Natural killer cell (primary cell): ENCODE results near the gene KDM1B. TPM values are rescaled to one million over a fixed set of nuclear protein-coding genes. Genes with fewer than 3 reads are reported as not detected.
"Not testable (repeated sequence)": the region's sequence is repeated elsewhere in the genome, so short reads cannot be mapped to it uniquely, and the experiment has no call there.

ENCODE experiments used
- ATAC-seq, 3 donors: fragments of 150-1000 bp in 2 of 3; fragments of 200-7000 bp in 1 of 3; cut with Tn5 transposase; 1 replicate in 1 of 3; 2 replicates in 2 of 3; pipeline ENCODE4 v1.10.0; 2021; ENCODE audit warnings: mild to moderate bottlenecking in 2 of 3, moderate library complexity in 2 of 3
- DNase-seq, 2 donors: peaks; one replicate each; pipeline versions ENCODE4 v3.0.0 to v3.0.0-alpha.2; 2013 to 2021; ENCODE audit warnings: mixed read lengths in 1 of 2
- H3K27ac ChIP-seq: one replicate; pipeline ENCODE4 v1.5.1; 2013; ENCODE audit warnings: mild to moderate bottlenecking, low read length
- H3K27me3 ChIP-seq: one replicate; pipeline ENCODE4 v1.6.1; 2013; ENCODE audit warnings: low read length; ENCODE audit not compliant: control insufficient read depth, insufficient read depth
- H3K36me3 ChIP-seq: one replicate; pipeline ENCODE4 v1.6.1; 2013; ENCODE audit warnings: low read length; ENCODE audit not compliant: control insufficient read depth, insufficient read depth
- H3K4me1 ChIP-seq: one replicate; pipeline ENCODE4 v1.6.1; 2013; ENCODE audit warnings: low read length; ENCODE audit not compliant: control insufficient read depth, insufficient read depth
- H3K4me3 ChIP-seq: one replicate; pipeline ENCODE4 v1.5.1; 2013; ENCODE audit warnings: low read length
- H3K9me3 ChIP-seq: one replicate; pipeline ENCODE4 v1.6.1; 2013; ENCODE audit warnings: low read length; ENCODE audit not compliant: control insufficient read depth, insufficient read depth
- H3K27ac Mint-ChIP-seq, 2 donors: one replicate each; pipeline ENCODE4 v1.8.0; 2022; ENCODE audit warnings: mild to moderate bottlenecking in 2 of 2, mixed read lengths in 2 of 2, moderate library complexity in 1 of 2
- H3K27me3 Mint-ChIP-seq, 2 donors: one replicate each; pipeline ENCODE4 v1.8.0; 2022; ENCODE audit warnings: low read depth in 2 of 2, mixed read lengths in 2 of 2
- H3K36me3 Mint-ChIP-seq: one replicate; pipeline ENCODE4 v1.8.0; 2022; ENCODE audit warnings: mixed read lengths
- H3K4me1 Mint-ChIP-seq, 2 donors: one replicate each; pipeline ENCODE4 v1.8.0; 2022; ENCODE audit warnings: mixed read lengths in 2 of 2
- H3K4me3 Mint-ChIP-seq: one replicate; pipeline ENCODE4 v1.8.0; 2022; ENCODE audit warnings: mild to moderate bottlenecking, moderate library complexity, mixed read lengths
- H3K9me3 Mint-ChIP-seq, 2 donors: one replicate each; pipeline ENCODE4 v1.8.0; 2022; ENCODE audit warnings: mixed read lengths in 2 of 2
- WGBS: methylation state at CpG from one replicate; pipeline ENCODE4 v1.1.7; 2013; ENCODE audit warnings: missing lambda C conversion rate; ENCODE audit not compliant: insufficient coverage; 5-methylcytosine and 5-hydroxymethylcytosine counted together
- intact Hi-C: fragments of 100-400 bp; cut with micrococcal nuclease; formaldehyde crosslinking; loops from one replicate; pipeline ENCODE4 v1.14.2; 2022
- total RNA-seq, 4 donors: library from RNA; stranded (reverse); fragments of 120-200 nt in 1 of 4; gene quantifications; one replicate each; pipeline versions ENCODE4 v1.2.3 to v1.2.4, GENCODE V29; 2013 to 2022
- TF ChIP-seq, protein P1 (sequence below): fragments of 200-600 bp; IDR thresholded peaks from one replicate; pipeline ENCODE4 v1.8.0; 2022; ENCODE audit warnings: antibody characterized with exemption

KDM1B gene
- total RNA-seq, 3 donors from 2014 or later (not counting 1 experiment from before 2014, with no cell fraction given), result 12.7 to 13.3 (median 13.0) TPM

DNA sequence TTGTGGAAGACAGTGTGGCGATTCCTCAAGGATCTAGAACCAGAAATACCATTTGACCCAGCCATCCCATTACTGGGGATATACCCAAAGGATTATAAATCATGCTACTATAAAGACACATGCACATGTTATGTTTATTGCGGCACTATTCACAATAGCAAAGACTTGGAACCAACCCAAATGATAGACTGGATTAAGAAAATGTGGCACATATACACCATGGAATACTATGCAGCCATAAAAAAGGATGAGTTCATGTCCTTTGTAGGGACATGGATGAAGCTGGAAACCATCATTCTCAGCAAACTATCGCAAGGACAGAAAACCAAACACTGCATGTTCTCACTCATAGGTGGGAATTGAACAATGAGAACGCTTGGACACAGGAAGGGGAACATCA lies 78.5 kb downstream of the KDM1B start:
- Mint-ChIP-seq H3K9me3 (peaks cover 0 to 19% of the 10 kb centered on the region in 2 donors), H3K4me1 (peaks cover 30 to 35% of the 10 kb centered on the region in 2 donors), H3K36me3 (peaks cover 53% of the 10 kb centered on the region)
- H3K4me3 Mint-ChIP-seq, H3K4me3 ChIP-seq, ATAC-seq, H3K27me3 ChIP-seq, intact Hi-C loops, H3K27ac Mint-ChIP-seq, H3K4me1 ChIP-seq, DNase-seq, H3K27ac ChIP-seq, H3K9me3 ChIP-seq, H3K27me3 Mint-ChIP-seq: not testable (repeated sequence)
- no CpG with 5 or more reads among the region's 4 CpGs for WGBS
- peaks cover 34% of the 10 kb centered on the region for H3K36me3 ChIP-seq

DNA sequence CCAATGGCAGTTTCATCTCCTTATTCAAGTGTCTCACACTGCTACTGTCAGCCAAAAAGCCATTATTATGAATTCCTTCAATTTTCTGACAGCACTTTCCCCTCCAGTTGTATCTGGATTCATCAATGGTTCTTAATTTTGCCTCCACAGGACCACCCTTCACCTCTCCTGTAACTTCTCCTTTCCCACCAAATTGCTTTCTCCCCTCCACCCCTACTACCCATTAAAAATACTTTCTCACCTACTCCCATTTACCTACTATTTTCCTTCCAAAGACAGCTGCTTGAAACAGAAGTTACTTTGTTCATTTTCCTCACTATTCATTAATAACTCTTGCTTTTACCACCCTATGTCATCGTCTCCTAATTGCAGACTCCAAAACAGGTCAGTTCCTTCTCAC lies 79.3 kb downstream of the KDM1B start:
- WGBS, result 100% methylated on average over 1 of the region's 1 CpG
- Mint-ChIP-seq H3K4me1 (peaks cover 30 to 35% of the 10 kb centered on the region in 2 donors), H3K9me3 (peaks cover 0 to 15% of the 10 kb centered on the region in 2 donors), H3K27ac (peak overlapping the region; percentile 49), H3K36me3 (peaks cover 45% of the 10 kb centered on the region), H3K27me3 (no peaks in the 10 kb centered on the region), H3K4me3 (no peak overlapping the region)
- no peak overlapping the region for H3K27ac ChIP-seq
- intact Hi-C loops, result no loop called here
- no peak overlapping the region for H3K4me3 ChIP-seq
- H3K9me3 ChIP-seq, result no peaks in the 10 kb centered on the region
- TF ChIP-seq, protein P1, sequence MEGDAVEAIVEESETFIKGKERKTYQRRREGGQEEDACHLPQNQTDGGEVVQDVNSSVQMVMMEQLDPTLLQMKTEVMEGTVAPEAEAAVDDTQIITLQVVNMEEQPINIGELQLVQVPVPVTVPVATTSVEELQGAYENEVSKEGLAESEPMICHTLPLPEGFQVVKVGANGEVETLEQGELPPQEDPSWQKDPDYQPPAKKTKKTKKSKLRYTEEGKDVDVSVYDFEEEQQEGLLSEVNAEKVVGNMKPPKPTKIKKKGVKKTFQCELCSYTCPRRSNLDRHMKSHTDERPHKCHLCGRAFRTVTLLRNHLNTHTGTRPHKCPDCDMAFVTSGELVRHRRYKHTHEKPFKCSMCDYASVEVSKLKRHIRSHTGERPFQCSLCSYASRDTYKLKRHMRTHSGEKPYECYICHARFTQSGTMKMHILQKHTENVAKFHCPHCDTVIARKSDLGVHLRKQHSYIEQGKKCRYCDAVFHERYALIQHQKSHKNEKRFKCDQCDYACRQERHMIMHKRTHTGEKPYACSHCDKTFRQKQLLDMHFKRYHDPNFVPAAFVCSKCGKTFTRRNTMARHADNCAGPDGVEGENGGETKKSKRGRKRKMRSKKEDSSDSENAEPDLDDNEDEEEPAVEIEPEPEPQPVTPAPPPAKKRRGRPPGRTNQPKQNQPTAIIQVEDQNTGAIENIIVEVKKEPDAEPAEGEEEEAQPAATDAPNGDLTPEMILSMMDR, result no peak
- no peaks in the 10 kb centered on the region for H3K27me3 ChIP-seq
- H3K36me3 ChIP-seq, result peaks cover 36% of the 10 kb centered on the region
- no peak for ATAC-seq
- no peaks in the 10 kb centered on the region for H3K4me1 ChIP-seq
- no peak for DNase-seq

DNA sequence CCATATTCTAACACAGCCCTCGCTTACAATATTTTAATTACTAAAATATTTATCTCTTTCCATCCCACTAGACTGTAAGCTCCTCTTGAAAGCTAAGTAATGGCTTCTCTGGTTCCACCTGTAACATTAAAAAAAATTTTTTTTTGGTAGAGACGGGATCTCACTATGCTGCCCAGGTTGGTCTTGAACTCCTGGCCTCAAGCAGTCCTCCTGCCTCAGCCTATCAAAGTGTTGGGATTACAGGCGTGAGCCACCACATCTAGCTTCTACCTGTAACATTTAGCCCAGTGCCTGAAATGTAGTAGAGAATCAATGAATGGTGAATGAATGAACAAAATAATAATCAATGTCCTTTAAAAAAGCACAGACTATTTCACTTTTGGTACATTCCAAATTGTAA lies 80.3 kb downstream of the KDM1B start:
- TF ChIP-seq, protein P1, result no peak
- Histone ChIP-seq H3K9me3 (no peaks in the 10 kb centered on the region), H3K27me3 (no peaks in the 10 kb centered on the region), H3K4me3 (no peak overlapping the region), H3K36me3 (peaks cover 38% of the 10 kb centered on the region), H3K27ac (no peak overlapping the region), H3K4me1 (no peaks in the 10 kb centered on the region)
- no peak overlapping the region for H3K4me3 Mint-ChIP-seq
- ATAC-seq (no peak), DNase-seq (no peak)
- peaks cover 40% of the 10 kb centered on the region for H3K36me3 Mint-ChIP-seq
- peaks cover 0 to 11% of the 10 kb centered on the region in 2 donors for H3K9me3 Mint-ChIP-seq
- peaks cover 29 to 34% of the 10 kb centered on the region in 2 donors for H3K4me1 Mint-ChIP-seq
- WGBS, result 100% methylated on average over 3 of the region's 3 CpGs
- H3K27ac Mint-ChIP-seq, result peak overlapping the region; percentile 20 to 49
- intact Hi-C loops, result no loop called here
- H3K27me3 Mint-ChIP-seq, result no peaks in the 10 kb centered on the region

DNA sequence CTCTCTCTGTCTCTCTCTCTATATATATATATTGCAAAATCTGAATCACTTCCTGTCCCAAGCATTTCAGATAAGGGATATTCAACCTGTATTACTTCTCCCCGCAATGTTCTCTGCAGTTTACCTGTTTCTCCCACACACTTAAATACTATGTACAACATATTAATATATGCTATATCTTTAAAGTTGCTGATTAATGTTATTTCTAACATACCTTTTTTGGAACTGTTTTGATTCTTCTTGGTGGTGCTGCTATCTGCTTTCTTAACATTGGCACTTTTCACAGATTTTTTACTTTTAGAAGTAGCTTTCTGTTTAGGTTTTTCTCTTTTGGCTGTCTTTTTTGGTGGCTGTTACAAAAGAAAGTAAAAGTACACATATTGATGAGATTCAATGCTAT lies 81.9 kb downstream of the KDM1B start:
- Mint-ChIP-seq H3K27ac (peak overlapping the region in 1 of 2 donors; percentile 59), H3K4me1 (peaks cover 25% of the 10 kb centered on the region in 2 donors), H3K9me3 (no peaks in the 10 kb centered on the region), H3K27me3 (no peaks in the 10 kb centered on the region), H3K4me3 (no peak overlapping the region), H3K36me3 (peaks cover 23% of the 10 kb centered on the region)
- Histone ChIP-seq H3K36me3 (peaks cover 47% of the 10 kb centered on the region), H3K9me3 (no peaks in the 10 kb centered on the region), H3K27me3 (no peaks in the 10 kb centered on the region), H3K27ac (no peak overlapping the region), H3K4me1 (no peaks in the 10 kb centered on the region), H3K4me3 (no peak overlapping the region)
- no CpG with 5 or more reads among the region's 1 CpG for WGBS
- intact Hi-C loops, result no loop called here
- DNase-seq, result no peak
- TF ChIP-seq, protein P1, result no peak
- no peak for ATAC-seq
